HepG2 (cell line): ENCODE data around the gene DOK7. TPM values are rescaled to one million over a fixed set of nuclear protein-coding genes. Genes with fewer than 3 reads are reported as not detected.

Experiments used
- ATAC-seq: fragments of 200-7000 bp; cut with Tn5 transposase; 3 replicates; pipeline ENCODE4 v1.9.1; 2020; ENCODE audit warnings: mild to moderate bottlenecking, moderate library complexity
- BruUV-seq: library from RNA; stranded (reverse); fragments of 400-500 nt; replicated peaks from 2 replicates; lab custom pipeline; 2021; lab: Mats Ljungman, UMichigan
- CTCF ChIA-PET: fragments of 300-600 bp; formaldehyde crosslinking; extraction: SDS; loops from one replicate; lab custom pipeline; 2021; ENCODE audit warnings: low total read pairs, inconsistent platforms, low intra/inter-chr PET ratio; lab: Yijun Ruan, JAX
- POLR2A ChIA-PET: fragments of 350-600 bp; sonication (Branson Sonifier 250); formaldehyde crosslinking; loops from one replicate; lab custom pipeline; 2020; ENCODE audit warnings: antibody characterized with exemption, inconsistent platforms; lab: Yijun Ruan, JAX
- DNase-seq: peaks from one replicate; pipeline ENCODE4 v3.0.0-alpha.2; 2015; ENCODE audit warnings: low spot score
- FAIRE-seq: peaks from 3 replicates; lab custom pipeline; 2011; peaks lifted over from hg19 to GRCh38; lab: Jason Lieb, UNC
- H2AFZ ChIP-seq: one replicate; pipeline ENCODE4 v1.6.1; 2011; ENCODE audit warnings: low read length, inconsistent platforms
- H3K27ac ChIP-seq: fragments of 300-600 bp; 3 replicates; pipeline ENCODE4 v1.8.0; 2011; ENCODE audit warnings: mixed run types, mild to moderate bottlenecking, mixed read lengths, low read length, inconsistent platforms; ENCODE audit not compliant: insufficient read depth; ENCODE audit errors: extremely low read length
- H3K27me3 ChIP-seq, 2 experiments: fragments of 200-600 bp in 1 of 2; 2 replicates in 1 of 2; 3 replicates in 1 of 2; pipeline versions ENCODE4 v1.6.0 to v1.8.0; 2011; ENCODE audit warnings: low read length in 2 of 2, mild to moderate bottlenecking in 2 of 2, moderate library complexity in 2 of 2, inconsistent platforms in 1 of 2; ENCODE audit not compliant: insufficient read depth in 2 of 2, control insufficient read depth in 1 of 2
- H3K36me3 ChIP-seq, 2 experiments: fragments of 200-600 bp in 1 of 2; replicated peaks in 1 of 2; 2 replicates in 1 of 2; 3 replicates in 1 of 2; pipeline versions ENCODE4 v1.5.1 to v1.8.0; 2011; ENCODE audit warnings: low read length in 2 of 2, inconsistent platforms in 1 of 2; ENCODE audit not compliant: insufficient read depth in 2 of 2, control insufficient read depth in 1 of 2
- H3K4me1 ChIP-seq: 2 replicates; pipeline ENCODE4 v1.5.1; 2012; ENCODE audit warnings: low read length, inconsistent platforms; ENCODE audit not compliant: insufficient read depth
- H3K4me2 ChIP-seq: 2 replicates; pipeline ENCODE4 v1.6.0; 2011; ENCODE audit warnings: low read depth, low read length, inconsistent platforms
- H3K4me3 ChIP-seq, 3 experiments: fragments of 200-600 bp in 1 of 3; sonication (generic), shearing (Covaris generic) in 1 of 3; replicated peaks in 1 of 3; 2 replicates each; pipeline ENCODE4 v1.5.1; 2011 to 2016; ENCODE audit warnings: low read length in 3 of 3, inconsistent platforms in 2 of 3, low read depth in 2 of 3, mild to moderate bottlenecking in 2 of 3, control low read depth in 1 of 3, mixed read lengths in 1 of 3; ENCODE audit not compliant: insufficient read depth in 1 of 3
- H3K79me2 ChIP-seq: one replicate; pipeline ENCODE4 v1.6.1; 2011; ENCODE audit warnings: low read length, inconsistent platforms; ENCODE audit not compliant: insufficient read depth
- H3K9ac ChIP-seq: 2 replicates; pipeline ENCODE4 v1.6.0; 2011; ENCODE audit warnings: mild to moderate bottlenecking, low read depth, low read length, inconsistent platforms; ENCODE audit not compliant: insufficient read depth
- H3K9me3 ChIP-seq: 2 replicates; pipeline ENCODE4 v1.5.1; 2012; ENCODE audit warnings: mild to moderate bottlenecking, low read length
- H4K20me1 ChIP-seq: 2 replicates; pipeline ENCODE4 v1.6.0; 2011; ENCODE audit warnings: inconsistent platforms, mild to moderate bottlenecking, low read length, moderate library complexity; ENCODE audit not compliant: insufficient read depth
- BHLHE40 ChIP-seq: IDR thresholded peaks from 2 replicates; pipeline ENCODE4 v1.6.1; 2011; ENCODE audit warnings: low read length, improper control_type of control experiment
- EZH2 ChIP-seq: conservative IDR thresholded peaks from 2 replicates; pipeline ENCODE4 v1.6.1; 2012; ENCODE audit warnings: mild to moderate bottlenecking, low read depth, low read length, moderate library complexity
- HDAC1 ChIP-seq: sonication (generic); formaldehyde crosslinking; IDR thresholded peaks from 2 replicates; pipeline ENCODE4 v1.5.1; 2020; ENCODE audit warnings: mild to moderate bottlenecking, missing genetic modification reagents
- KDM5B ChIP-seq: sonication (generic); formaldehyde crosslinking; IDR thresholded peaks from 2 replicates; pipeline ENCODE4 v1.4.0; 2020; ENCODE audit warnings: missing genetic modification reagents, mild to moderate bottlenecking, borderline replicate concordance
- KMT2B ChIP-seq: IDR thresholded peaks from 2 replicates; pipeline ENCODE4 v1.6.1; 2016; ENCODE audit warnings: missing genetic modification reagents, missing compliant biosample characterization
- MATR3 ChIP-seq: sonication (generic); formaldehyde crosslinking; IDR thresholded peaks from 2 replicates; pipeline ENCODE4 v1.4.0; 2020; ENCODE audit warnings: missing genetic modification reagents
- REL ChIP-seq: sonication (generic); formaldehyde crosslinking; conservative IDR thresholded peaks from 2 replicates; pipeline ENCODE4 v1.8.0; 2022; ENCODE audit warnings: mild to moderate bottlenecking, missing genetic modification reagents, moderate library complexity
- SALL2 ChIP-seq: sonication (generic); formaldehyde crosslinking; IDR thresholded peaks from 2 replicates; pipeline ENCODE4 v1.8.1; 2023; ENCODE audit warnings: mild to moderate bottlenecking, missing genetic modification reagents, inconsistent platforms
- SP140L ChIP-seq: sonication (generic); formaldehyde crosslinking; IDR thresholded peaks from 2 replicates; pipeline ENCODE4 v1.4.0; 2020; ENCODE audit warnings: missing genetic modification reagents, borderline replicate concordance
- WGBS: methylation state at CpG from one replicate; pipeline ENCODE4 v1.1.6; 2017; ENCODE audit warnings: low lambda C conversion rate; 5-methylcytosine and 5-hydroxymethylcytosine counted together
- in situ Hi-C: cut with HindIII; loops from 2 replicates; pipeline ENCODE4 v1.10.0; 2017; ENCODE audit warnings: low pct_unique_long_range_greater_than_20kb; ENCODE audit not compliant: extremely low pct_ligation_motif_present
- intact Hi-C: fragments of 100-400 bp; cut with micrococcal nuclease; formaldehyde crosslinking; loops from one replicate; pipeline ENCODE4 v1.10.0; 2022; ENCODE audit not compliant: unreplicated experiment
- polyA plus RNA-seq, 8 experiments: library from polyadenylated mRNA; depleted of rRNA in 3 of 8; stranded (reverse) in 7 of 8; unstranded in 1 of 8; fragments of >200 nt; fragmentation: Illumina TruSeq in 4 of 8; extraction: Trizol in 4 of 8; gene quantifications; 2 replicates each; pipeline versions ENCODE4 v1.2.1 to v1.2.3, GENCODE V29; 2011 to 2016; ENCODE audit warnings: low read depth in 4 of 8, missing spikeins in 1 of 8, mixed read lengths in 1 of 8; ENCODE audit not compliant: insufficient read depth in 1 of 8
- total RNA-seq, 5 experiments: library from RNA; depleted of rRNA; stranded (reverse); fragments of >200 nt; fragmentation: Illumina TruSeq; extraction: Trizol; gene quantifications; 2 replicates each; pipeline ENCODE4 v1.2.3, GENCODE V29; 2016; ENCODE audit warnings: low read depth in 1 of 5
- TF ChIP-seq, protein P1 (sequence below): sonication (generic); formaldehyde crosslinking; IDR thresholded peaks from 2 replicates; pipeline ENCODE4 v1.4.0; 2020; ENCODE audit warnings: missing genetic modification reagents
- TF ChIP-seq, protein P2 (sequence below): sonication (generic); formaldehyde crosslinking; IDR thresholded peaks from 2 replicates; pipeline ENCODE4 v1.4.0; 2020; ENCODE audit warnings: mild to moderate bottlenecking, missing genetic modification reagents, borderline replicate concordance
- TF ChIP-seq, protein P3 (sequence below): sonication (generic); formaldehyde crosslinking; IDR thresholded peaks from 2 replicates; pipeline ENCODE4 v1.8.0; 2022; ENCODE audit warnings: mild to moderate bottlenecking, missing genetic modification reagents

Gene DOK7
- total and polyA plus RNA-seq, 2 of the 13 experiments (the other 11 are each of a cell fraction or from before 2014, with no cell fraction given) = 0.03 to 0.07 TPM

DNA sequence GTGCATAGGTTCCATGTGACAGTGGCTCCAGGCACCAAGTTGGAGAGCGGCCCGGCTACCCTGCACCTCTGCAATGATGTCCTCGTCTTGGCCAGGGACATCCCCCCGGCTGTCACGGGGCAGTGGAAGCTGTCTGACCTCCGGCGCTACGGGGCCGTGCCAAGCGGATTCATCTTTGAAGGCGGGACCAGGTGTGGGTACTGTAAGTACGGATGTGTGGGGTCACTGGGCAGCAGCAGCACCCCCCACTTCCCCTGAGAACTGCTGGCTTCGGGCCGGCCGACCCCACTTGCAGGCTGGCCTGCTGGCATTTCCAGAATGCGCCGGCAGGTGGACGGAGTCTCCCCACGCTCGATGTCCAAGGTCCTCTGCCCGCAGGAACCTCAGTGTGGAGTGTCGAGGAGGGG lies 13.2 kb downstream of the DOK7 start (continued):
- TF ChIP-seq, protein P1, sequence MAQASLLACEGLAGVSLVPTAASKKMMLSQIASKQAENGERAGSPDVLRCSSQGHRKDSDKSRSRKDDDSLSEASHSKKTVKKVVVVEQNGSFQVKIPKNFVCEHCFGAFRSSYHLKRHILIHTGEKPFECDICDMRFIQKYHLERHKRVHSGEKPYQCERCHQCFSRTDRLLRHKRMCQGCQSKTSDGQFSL (CRISPR knock-in tag) = 0 out of 2 replicates have a peak, but pooled peaks have one; percentile 22
- no peak for TF ChIP-seq SALL2 (CRISPR knock-in tag)
- TF ChIP-seq, protein P2, sequence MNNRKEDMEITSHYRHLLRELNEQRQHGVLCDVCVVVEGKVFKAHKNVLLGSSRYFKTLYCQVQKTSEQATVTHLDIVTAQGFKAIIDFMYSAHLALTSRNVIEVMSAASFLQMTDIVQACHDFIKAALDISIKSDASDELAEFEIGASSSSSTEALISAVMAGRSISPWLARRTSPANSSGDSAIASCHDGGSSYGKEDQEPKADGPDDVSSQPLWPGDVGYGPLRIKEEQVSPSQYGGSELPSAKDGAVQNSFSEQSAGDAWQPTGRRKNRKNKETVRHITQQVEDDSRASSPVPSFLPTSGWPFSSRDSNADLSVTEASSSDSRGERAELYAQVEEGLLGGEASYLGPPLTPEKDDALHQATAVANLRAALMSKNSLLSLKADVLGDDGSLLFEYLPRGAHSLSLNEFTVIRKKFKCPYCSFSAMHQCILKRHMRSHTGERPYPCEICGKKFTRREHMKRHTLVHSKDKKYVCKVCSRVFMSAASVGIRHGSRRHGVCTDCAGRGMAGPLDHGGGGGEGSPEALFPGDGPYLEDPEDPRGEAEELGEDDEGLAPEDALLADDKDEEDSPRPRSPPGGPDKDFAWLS (CRISPR knock-in tag) = no peak
- TF ChIP-seq MATR3 (CRISPR knock-in tag) = no peak
- TF ChIP-seq HDAC1 (CRISPR knock-in tag) = no peak
- TF ChIP-seq REL = no peak
- TF ChIP-seq, all 625 proteins: peak for 7

DNA sequence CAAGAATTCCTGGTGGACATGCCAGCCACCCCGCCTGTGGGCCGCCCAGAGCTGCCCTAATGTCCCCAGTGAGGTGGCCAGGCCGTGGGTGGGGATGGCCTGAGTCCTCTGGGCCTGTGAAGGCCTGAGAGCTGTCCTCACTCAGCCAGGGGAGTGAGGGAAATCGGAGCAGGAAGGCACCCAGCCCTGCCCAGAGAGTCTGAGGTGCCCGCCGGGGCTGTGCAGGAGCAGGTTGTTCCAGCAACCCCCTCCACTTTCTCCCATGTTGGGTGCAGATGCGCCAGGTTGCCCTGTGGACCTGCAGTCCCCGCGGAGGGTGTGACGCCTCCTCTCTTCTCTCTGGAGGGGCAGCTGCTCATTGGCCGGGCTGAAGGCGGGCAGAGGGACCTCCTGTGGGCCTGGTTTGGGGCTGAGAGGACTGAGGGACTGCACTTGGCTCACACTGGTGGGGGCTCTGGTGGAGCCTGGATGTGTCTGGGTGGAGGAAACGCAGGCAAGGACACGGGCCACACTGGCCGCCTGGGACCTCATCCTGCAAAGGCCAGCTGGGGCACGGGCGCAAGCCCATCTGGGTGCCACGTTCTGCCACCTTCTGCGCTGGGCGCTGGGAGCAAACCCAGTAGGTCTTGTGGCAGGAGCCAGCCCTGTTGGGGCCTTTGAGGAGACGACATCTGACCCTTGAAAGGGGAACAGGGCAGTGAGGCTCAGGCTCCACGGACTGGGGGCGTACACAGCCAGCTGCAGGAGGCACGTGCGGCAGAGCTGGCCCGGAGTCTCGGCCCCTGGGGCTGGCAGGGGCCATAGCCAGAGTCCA lies 14.0 kb downstream of the DOK7 start:
- no peak overlapping the region for H3K4me3 ChIP-seq
- DNase-seq (no peak), ATAC-seq (no peak; the same call in 2 of the 3 replicates), FAIRE-seq (no peak)
- ChIA-PET CTCF (no interaction called here), POLR2A (no interaction called here)
- peaks cover 23% of the 10 kb centered on the region for H3K4me1 ChIP-seq
- H3K27me3 ChIP-seq = peaks cover 18 to 73% of the 10 kb centered on the region in 2 experiments
- no peak overlapping the region for H3K27ac ChIP-seq
- in situ Hi-C loops = no loop called here
- intact Hi-C loops = no loop called here
- no peak overlapping the region for H2AFZ ChIP-seq
- TF ChIP-seq BHLHE40 (peak; percentile 68), SP140L (CRISPR knock-in tag) (no peak), EZH2 (0 out of 2 replicates have a peak, but pooled peaks have one; percentile 30), KDM5B (0 out of 2 replicates have a peak, but pooled peaks have one; percentile 29), KMT2B (CRISPR knock-in tag) (no peak)
- TF ChIP-seq, protein P3, sequence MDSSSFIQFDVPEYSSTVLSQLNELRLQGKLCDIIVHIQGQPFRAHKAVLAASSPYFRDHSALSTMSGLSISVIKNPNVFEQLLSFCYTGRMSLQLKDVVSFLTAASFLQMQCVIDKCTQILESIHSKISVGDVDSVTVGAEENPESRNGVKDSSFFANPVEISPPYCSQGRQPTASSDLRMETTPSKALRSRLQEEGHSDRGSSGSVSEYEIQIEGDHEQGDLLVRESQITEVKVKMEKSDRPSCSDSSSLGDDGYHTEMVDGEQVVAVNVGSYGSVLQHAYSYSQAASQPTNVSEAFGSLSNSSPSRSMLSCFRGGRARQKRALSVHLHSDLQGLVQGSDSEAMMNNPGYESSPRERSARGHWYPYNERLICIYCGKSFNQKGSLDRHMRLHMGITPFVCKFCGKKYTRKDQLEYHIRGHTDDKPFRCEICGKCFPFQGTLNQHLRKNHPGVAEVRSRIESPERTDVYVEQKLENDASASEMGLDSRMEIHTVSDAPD (CRISPR knock-in tag) = no peak
- H3K36me3 ChIP-seq = no peaks in the 10 kb centered on the region
- 53% methylated on average over 9 of the region's 27 CpGs for WGBS
- no peak overlapping the region for H3K4me2 ChIP-seq
- no peak overlapping the region for H3K9ac ChIP-seq
- H3K79me2 ChIP-seq = no peaks in the 10 kb centered on the region
- H3K9me3 ChIP-seq = no peaks in the 10 kb centered on the region
- no TSS peak for BruUV-seq
- H4K20me1 ChIP-seq = no peaks in the 10 kb centered on the region
